Stimulated activated CD4-positive, alpha-beta T cell treated with anti-CD3 and anti-CD28 coated beads, Interleukin-12 subunit alpha, Interleukin-12 subunit beta, amount 100 ng/mL, for 24 hours (primary cell): Measurements from ENCODE around the gene MME.

Experiments
- DNase-seq, 2 experiments: peaks; one replicate each; pipeline ENCODE4 v3.0.0-alpha.2; 2020; ENCODE audit warnings: low read depth in 2 of 2

The MME gene

DNA sequence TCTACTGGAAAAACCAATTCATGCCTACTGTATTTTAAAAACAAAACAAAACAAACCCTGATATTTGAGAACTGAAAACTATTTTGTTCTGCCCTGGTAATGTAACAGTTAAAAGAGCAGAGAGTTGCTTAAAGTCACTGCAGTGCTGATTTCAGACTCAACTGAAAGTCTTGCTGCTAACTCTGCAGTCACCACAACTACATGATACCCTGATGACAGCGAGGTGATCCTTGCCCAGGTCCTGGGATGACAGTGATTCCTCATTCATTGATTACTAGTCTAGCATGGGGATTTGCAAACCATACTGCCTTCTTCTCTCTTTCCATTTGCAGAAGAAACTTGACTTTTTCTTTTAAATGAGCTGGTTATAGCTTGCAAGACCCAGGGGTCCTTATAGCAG, 67.5 kb downstream of the MME start:
- no peak for DNase-seq

DNA sequence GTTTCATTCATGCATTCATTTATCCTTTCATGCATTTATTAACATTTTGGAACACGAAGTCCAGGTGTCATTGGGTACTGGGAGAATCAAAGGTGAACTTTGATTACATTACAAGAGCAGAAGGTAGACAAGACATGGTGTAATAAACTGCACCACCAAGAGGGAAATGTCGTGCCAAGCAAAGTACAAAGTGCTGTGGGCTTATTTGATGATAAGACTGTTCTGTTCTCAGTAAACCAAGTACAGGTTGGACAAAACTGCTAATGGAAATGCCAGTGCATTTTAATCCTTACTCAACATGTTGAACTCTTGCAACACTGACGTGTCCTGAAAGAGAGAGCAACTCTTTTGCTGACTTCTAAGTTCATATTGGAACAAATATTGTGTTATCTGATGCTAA, 69.4 kb downstream of the MME start:
- no peak for DNase-seq

DNA sequence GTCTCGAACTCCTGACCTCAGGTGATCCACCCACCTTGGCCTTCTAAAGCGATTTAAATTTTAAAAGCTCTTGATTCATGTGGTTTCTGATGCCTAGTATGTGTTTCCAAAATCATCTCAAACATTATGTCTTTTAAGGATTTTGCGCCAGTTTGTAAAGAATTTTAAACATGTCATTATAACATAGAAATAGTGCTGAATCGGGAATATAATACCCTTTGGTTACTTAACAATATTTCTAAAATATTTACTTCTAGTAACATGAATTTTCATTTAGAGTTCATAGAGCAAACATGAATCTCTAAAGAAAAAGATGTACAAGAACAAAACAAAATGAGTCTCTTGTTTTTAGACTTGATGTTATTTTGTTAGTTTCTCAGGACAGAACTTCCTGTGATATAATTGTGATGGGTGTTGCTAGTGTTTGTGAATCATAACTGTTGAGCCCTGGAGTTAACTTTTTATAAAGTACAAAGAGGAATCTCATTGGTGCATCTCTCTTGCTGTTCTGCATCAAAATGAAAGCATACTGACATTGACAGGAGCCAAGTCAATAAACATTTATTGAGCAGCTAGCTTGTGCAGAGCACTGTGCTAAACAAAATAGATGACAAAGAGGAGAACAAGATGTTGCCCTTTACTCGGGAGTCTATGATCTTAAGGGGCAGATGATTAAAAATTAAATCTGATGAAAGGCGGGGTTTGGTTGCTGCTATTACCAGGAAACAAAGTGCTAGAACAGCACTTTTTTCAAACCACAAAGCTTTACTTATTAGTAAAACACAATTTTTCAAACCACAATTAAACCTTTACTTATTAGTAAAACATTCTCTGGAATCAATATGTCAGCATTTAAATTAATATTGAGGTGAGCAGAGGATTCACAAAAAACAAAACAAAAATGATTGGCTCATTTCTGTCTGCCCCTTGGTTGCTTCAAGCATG, 73.4 kb downstream of the MME start:
- no peak for DNase-seq

DNA sequence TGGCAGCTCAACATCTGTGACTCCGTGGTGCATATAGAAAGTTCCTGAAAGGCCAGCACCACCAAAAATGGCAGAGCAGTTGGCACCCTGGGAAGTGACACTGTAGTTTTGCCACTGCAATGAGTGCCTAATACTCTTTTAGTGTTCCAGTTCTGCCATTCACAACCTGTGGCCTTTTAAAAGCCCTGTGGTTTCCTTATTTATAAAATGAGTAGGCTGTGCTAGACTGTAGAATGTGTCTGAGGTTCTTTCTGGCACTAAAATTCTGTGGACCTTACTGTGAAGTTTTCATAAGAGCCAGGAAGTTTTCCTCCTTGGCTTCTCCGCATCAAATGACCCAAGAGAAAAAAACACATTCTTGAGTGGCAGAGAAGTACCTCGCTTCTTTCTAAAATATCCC, 74.1 kb downstream of the MME start:
- DNase-seq: no peak

DNA sequence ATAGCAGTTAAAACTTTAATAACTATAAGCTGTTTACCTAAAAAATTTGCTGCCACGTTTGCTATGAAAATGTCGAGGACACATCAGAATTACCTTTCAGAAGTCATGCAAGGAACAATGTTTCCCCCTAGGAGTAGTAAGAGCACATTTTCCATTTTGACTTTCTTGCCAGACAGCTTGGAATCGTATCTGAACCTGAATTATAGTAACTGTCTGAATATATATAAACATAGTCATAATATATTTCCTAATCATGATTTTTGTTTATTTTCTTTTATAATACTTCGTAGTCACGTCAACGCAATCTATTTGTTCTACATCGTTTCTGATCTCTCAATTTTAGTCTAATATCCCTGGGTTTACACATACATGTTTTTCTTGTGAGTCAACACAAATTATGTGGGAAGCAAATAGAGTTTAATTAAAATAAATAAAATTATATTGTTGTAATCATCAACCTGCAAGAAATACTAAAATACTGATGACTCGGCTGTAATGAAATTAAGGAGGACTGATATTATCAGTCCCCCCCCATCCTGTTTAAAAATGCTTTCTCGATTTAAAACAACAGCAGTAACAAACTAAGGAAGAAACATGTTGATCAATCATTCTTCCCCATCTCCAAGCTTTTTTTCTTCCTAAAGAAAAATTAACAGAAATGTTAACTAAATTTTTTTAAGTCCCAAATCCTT, 78.4 kb downstream of the MME start:
- DNase-seq: no peak

DNA sequence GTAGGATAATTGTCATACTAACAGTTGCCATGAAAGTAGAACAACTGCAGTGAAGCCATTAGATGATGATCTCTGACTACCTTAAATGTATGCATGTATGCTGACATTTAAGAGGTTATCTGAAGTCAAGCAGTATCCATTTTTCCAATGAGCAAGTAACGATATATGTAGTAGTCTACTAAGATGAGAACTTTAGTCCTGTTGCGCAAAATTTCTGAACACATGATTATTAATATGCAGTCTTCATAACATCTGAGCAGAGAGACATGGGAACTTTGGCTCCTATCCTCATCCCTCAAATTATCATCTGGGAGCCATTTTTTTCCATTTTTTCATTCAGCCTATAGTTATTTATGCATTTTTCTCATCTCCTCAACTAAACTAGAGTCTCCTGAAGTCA, 79.2 kb downstream of the MME start:
- no peak for DNase-seq

DNA sequence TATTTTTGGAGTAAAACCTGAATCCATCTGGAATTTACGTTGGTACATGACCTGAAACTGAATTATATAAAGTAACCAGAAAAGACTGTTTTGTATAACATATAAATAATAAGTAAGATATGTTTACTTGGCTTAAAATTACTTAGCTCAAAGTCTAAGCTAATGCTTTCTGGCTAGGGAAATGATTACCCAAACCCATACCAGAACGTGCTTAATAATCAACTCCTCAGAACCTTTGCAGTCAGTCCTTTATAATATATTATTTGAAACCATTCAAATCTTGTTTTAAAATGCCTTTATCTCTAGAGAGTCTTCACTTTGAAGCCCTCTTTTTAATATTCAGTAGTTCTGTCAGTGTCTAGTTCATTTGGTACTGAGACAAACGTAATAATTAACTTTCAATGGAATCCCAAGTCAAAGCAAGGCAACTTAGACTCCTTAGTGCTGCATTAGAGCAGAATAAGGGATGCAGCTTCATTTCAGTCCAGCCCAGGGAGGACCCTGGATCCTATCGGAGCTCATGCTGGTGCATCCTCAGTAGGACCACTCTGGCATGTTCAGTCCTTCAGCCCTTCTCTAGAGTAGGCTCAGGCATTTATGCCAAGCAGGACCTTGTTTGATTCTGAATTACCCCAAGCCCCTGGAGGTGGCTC, 81.6 kb downstream of the MME start:
- DNase-seq: no peak

DNA sequence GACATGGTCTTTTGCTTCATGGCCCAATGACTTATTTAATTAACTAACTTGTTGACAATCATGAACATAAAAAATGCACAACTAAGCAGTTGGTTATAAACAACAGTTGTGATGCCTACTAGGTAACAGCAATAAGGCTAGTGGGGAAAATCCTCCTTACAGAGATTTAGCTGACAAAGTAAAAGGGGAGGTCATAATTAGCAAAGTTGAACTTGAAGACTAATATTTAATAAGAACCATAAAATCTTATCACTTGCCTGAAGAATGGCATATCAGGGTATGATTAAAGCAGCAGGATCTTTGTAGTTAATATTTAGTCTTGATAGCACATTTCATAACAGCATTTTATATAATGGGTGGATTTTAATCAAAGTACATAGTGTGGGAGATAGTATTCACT, 84.2 kb downstream of the MME start:
- DNase-seq: no peak

DNA sequence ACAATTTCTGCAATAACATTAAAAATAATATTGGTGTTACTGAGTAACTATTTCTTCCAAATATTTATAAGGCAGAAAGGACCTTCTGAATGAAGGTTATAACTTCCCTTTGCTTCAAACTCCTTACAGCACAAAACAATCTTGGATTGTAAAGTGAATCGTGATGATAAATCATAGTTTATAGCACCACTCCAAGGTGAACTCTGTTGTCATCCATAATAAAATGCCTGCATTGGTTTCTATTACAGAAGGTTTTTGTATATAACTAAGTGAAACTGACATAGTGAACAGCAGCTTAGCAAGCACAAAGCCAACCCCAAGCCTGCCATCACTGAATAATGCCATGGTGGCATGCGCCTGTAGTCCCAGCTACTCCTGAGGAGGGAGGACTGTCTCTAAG, 86.3 kb downstream of the MME start:
- no peak for DNase-seq

DNA sequence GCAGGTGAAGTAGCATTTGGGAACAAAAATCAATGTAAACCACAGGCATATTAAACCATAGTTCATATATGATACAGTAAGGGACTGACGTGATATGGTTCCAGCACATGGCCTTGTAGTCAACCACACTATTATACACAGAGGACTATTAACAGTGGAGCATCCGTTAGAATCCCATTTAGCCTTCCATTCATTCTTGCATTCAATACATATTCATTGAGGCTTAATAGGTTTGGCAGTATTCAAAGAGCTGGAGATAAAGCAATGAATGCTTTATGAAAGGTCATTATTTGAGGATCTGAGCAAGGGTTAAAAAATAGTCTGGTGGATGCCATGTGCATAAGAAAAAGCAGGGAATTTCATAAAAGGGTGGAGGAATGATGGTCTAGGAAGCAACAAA, 89.1 kb downstream of the MME start:
- no peak for DNase-seq

DNA sequence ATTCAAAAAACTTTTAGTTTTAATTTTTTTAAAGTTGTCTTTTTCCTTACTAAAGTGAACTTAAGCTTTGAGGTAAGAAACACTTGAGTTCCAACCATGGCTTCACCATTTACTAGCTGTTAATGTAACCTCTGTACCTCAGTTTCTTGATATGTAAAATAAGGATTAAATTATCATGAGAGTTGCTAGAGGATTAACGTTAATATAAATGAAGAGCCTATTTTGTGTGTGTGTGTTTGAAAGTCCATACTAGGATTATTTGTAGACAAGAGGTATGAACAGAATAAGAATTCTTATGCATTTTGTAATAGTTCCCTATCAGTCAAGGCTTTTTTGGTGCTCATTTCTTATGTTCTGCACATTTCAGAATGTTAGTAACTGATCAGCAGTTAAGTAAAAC, 93.7 kb downstream of the MME start:
- no peak for DNase-seq

DNA sequence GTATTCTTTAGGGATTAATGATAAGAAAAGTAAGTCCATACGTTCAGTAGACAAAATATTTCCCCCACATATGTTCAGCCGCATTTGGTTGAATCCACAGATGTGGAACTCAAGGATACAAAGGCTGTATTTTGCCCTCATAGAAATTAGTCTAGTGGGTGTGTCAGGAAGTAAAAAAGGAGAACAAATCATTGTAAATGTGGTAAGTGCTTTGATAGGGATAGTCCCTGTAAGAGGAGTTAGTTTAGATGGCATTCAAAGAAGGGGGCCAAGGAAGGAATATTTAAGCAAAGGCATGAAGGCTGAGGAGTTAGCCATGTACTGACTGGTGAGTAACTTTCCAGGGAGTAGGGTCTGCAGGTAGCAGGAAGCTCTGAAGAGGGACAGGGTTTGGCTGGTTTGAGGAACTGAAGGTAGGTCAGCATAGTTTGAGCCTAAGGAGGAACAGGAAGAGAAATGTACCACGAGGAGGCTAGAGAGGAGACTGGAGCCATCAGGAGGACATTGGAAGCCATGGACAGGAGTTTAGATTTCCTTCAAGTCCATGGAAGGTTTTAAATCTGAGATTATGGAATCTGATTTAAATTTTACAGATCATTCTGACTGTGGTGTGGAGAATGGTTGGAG, 98.8 kb downstream of the MME start:
- no peak for DNase-seq

DNA sequence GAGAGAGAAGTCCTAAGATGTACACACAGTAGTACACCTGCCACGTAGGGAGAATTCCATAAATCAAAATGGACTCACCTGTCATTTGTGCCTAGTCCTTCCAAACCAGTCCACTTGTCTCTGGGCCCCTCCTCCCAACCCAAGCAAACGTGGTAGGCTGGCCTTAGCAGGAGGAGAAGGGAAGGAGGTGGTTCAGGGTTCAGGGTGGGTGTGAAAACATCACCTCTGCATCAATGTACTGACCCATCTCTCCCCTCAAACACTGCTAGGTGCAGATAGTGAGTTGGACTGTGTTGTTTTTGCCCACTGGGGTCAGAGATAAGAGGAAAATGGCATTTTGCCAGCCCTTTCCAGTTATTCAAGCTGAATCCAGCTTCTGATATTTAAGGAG, 99.3 kb downstream of the MME start:
- DNase-seq: no peak

DNA sequence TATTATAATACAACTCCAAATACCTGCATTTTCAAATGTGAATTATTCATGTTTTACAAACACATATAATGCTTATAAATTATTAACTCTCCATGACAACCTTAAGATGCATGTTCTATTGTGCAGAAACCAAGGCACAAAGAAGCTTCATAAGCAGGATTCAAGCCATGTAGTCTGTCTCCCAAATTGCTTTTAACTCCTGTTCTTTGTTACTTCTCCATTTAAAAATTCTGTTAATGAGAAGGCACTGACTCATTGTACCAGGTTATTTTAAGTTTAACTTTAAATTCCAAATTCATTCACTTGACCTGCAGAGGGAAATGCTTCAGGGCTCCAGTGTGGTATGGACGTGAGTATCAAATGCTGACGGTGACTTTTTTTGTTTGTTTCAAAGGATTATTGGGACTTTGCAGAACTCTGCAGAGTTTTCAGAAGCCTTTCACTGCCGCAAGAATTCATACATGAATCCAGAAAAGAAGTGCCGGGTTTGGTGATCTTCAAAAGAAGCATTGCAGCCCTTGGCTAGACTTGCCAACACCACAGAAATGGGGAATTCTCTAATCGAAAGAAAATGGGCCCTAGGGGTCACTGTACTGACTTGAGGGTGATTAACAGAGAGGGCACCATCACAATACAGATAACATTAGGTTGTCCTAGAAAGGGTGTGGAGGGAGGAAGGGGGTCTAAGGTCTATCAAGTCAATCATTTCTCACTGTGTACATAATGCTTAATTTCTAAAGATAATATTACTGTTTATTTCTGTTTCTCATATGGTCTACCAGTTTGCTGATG, 100.0 kb downstream of the MME start:
- no peak for DNase-seq

DNA sequence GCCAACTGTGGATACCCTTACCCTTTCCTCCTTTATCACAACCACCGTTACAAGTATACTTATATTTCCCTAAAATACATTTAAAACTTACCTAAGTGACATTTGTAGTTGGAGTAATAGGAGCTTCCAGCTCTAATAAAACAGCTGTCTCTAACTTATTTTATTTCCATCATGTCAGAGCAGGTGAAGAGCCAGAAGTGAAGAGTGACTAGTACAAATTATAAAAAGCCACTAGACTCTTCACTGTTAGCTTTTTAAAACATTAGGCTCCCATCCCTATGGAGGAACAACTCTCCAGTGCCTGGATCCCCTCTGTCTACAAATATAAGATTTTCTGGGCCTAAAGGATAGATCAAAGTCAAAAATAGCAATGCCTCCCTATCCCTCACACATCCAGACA, 102.3 kb downstream of the MME start:
- DNase-seq: no peak

DNA sequence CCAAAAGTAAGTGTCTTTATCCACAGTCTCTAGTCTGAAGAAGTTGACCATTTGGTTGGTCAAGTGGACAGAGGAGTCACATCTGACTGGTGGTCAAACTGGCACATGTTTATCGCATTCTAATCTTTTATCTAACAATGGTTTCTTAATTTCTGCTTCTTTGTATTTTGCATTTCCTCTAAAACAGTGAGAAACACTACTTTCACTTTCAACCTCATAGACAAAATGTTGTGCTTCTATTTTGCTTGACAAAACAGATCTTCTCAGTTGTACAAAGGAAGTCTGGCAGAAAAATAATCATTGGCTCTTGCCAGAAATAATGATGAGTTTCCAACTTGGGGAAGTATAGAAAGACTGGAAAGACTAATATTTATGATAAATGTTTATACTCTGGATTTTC, 103.9 kb downstream of the MME start:
- no peak for DNase-seq

DNA sequence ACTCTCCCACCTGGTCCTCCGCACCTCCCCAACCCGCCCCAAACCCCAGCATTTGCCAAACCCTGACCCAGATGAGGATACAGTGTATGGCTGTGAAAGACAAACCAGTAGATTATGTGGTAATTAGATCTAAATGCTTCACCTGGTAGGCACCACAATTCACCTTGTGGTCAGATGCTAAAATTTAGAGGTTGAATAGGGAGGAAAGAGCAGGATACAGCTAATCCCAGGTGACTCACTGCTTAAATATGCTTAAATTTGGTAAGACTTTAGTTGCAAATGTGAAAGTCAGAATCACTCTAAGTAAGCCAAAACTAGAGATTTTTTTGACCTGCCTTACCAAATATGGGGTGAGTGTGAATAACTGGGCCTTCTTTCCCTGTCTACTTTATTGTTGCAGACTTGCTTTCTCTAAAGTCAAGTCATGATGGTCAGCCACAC, 105.5 kb downstream of the MME start:
- DNase-seq: no peak

DNA sequence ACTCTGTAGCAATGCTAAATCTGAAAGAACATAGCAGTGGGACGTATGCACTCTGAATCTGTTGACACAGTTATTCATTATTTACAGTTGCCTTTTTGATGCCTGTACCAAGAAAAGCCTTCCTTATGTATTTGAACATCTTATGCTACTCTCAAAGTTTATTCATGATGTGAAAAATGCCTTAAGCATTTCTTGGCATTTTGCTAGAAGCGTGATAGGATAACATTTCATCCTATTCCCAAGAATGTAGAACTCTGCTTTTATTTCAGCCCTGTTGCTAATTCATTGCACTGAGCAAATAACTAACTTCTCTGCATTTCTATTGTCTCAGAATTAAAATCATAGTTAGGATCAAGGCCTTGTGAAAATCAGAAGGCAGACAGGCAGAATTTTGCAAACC, 107.9 kb downstream of the MME start:
- DNase-seq: no peak

DNA sequence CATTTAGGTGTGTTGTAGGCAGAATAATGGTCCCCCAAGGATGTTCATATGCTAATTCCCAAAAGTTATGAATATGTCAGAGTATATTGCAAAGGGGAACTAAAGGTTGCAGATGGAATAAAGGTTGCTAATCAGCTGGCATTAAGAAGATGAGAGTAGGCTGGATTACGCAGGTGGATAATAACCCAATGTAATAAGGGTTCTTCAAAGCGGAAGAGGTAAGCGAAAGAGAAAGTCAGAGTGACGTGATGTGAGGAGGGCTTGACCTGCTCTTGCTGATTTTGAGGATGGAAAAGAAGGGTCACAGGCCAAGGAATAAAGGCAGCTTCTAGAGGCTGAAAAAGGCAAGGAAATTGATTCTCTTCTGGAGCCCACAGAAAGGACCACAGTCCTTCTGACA, 109.4 kb downstream of the MME start:
- no peak for DNase-seq

DNA sequence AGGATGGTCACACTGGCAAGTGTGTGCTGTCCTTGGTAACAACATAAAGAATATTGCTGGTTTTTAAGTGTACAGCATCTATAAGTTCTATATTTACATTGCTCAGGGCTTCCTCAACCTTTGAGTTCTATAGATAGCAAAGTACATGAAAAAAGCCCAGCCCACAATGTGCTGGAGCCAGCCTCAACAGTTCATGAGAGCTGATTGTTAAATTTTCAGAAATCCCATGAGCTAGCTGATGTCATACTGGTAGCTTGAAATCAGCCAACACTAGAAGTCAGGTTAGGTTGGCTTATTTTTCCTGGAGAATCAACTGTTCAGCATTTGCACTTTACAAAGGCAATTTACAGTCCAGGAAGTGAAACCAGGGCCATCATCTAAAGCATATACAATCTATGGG, 110.6 kb downstream of the MME start:
- DNase-seq: no peak

DNA sequence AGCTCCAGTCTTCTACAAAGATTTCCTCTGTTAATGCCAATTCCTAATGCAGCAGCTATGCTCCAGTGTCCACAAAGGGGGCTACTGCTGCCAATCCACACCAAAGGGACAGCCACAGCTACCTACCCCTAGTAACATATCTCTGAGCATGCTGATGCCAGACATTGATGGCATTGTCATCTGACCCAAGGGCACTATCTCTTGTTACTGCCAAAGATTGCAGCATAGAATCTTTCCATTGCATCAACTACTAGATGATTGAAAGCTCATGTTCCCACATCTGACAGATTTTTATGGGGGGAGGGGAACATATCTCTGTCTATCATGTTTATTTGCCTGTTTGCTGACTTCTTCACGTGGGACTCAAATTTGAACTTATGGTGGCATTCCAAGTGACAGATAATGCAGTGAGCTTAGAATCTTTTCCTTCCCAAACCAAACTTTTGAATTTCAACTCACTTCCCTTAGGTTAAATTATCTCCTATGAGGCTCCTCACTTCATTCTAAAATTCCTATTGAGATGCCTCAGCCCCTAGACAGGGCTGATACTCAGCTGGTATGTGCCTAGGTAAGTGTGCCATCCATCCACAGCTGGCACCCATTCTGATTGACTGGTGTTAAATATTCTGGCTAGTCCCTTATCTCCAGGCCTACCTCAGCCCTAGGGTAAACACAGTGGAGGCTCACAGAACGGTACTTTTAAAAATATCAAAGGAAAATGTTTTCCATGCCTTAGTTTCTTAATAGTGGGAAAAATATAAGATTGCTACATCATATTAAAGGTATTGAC, 113.0 kb downstream of the MME start:
- no peak for DNase-seq
